Sigmoid colon (tissue), 7 donors: ENCODE results near the gene OR6C2. TPM values are rescaled to one million over a fixed set of nuclear protein-coding genes. Genes with fewer than 3 reads are reported as not detected.
"Not testable (repeated sequence)": the region's sequence is repeated elsewhere in the genome, so short reads cannot be mapped to it uniquely, and the experiment has no call there.

Experiments
- DNase-seq: peaks from one replicate; pipeline ENCODE4 v3.0.0-alpha.2; 2019
- H3K27ac ChIP-seq, 4 donors: fragments of 200-600 bp; sonication (generic); one replicate each; pipeline ENCODE4 v1.5.1; 2016 to 2019; ENCODE audit warnings: mild to moderate bottlenecking in 1 of 4
- H3K27me3 ChIP-seq, 3 donors: fragments of 200-600 bp; sonication (generic); one replicate each; pipeline ENCODE4 v1.5.1; 2019; ENCODE audit warnings: mild to moderate bottlenecking in 1 of 3
- H3K36me3 ChIP-seq, 4 donors: fragments of 200-600 bp; sonication (generic); one replicate each; pipeline ENCODE4 v1.5.1; 2016 to 2019
- H3K4me1 ChIP-seq, 4 donors: fragments of 200-600 bp; sonication (generic); one replicate each; pipeline ENCODE4 v1.5.1; 2017 to 2019
- H3K4me3 ChIP-seq, 4 donors: fragments of 200-600 bp; sonication (generic); one replicate each; pipeline ENCODE4 v1.5.1; 2017 to 2019; ENCODE audit warnings: mild to moderate bottlenecking in 2 of 4, moderate library complexity in 1 of 4
- H3K9me3 ChIP-seq, 4 donors: fragments of 200-600 bp in 3 of 4; sonication (generic) in 3 of 4; one replicate each; pipeline versions ENCODE4 v1.5.1 to v1.6.1; 2013 to 2019
- CTCF ChIP-seq, 4 experiments: fragments of 450-650 bp in 3 of 4; fragments of 200-600 bp in 1 of 4; IDR thresholded peaks; one replicate each; pipeline ENCODE4 v1.5.1; 2016 to 2019; ENCODE audit warnings: antibody characterized with exemption in 4 of 4, mild to moderate bottlenecking in 3 of 4, moderate library complexity in 2 of 4
- EP300 ChIP-seq, 4 donors: sonication (generic); formaldehyde crosslinking; IDR thresholded peaks; one replicate each; pipeline ENCODE4 v1.6.1; 2017; ENCODE audit warnings: antibody characterized with exemption in 4 of 4
- POLR2A ChIP-seq, 2 donors: fragments of 450-650 bp; IDR thresholded peaks; one replicate each; pipeline ENCODE4 v1.6.1; 2016; ENCODE audit warnings: antibody characterized with exemption in 2 of 2, mild to moderate bottlenecking in 2 of 2, moderate library complexity in 2 of 2
- POLR2AphosphoS5 ChIP-seq, 4 donors: sonication (generic); formaldehyde crosslinking; IDR thresholded peaks; one replicate each; pipeline ENCODE4 v1.6.1; 2017; ENCODE audit warnings: antibody characterized with exemption in 4 of 4
- WGBS, 2 donors: extraction: QIAGEN DNeasy Blood & Tissue Kit; methylation state at CpG; one replicate each; pipeline ENCODE4 v1.1.7; 2013; 5-methylcytosine and 5-hydroxymethylcytosine counted together
- intact Hi-C: fragments of 100-400 bp; cut with DNase I; formaldehyde crosslinking; loops from one replicate; pipeline ENCODE4 v1.15.1; 2023
- polyA plus RNA-seq, 3 donors: library from polyadenylated mRNA; stranded (reverse); fragments of 200-250 nt; gene quantifications; one replicate each; pipeline ENCODE4 v1.2.3, GENCODE V29; 2013
- total RNA-seq, 4 donors: library from RNA; depleted of rRNA; stranded (reverse); fragments of >200 nt; gene quantifications; one replicate each; pipeline ENCODE4 v1.1.0, GENCODE V29; 2016
- donor health status: healthy with polysubstance abuse.
- donor health status: Bipolar disorder and iron deficiency.
- donor health status: healthy.

OR6C2 gene
- total and polyA plus RNA-seq, 7 donors, result not detected

GRCh38 chr12:55445357-55445756, 1.5 kb downstream of the OR6C2 start:
- H3K4me3 ChIP-seq, result no peak overlapping the region
- H3K27me3 ChIP-seq, result no peaks in the 10 kb centered on the region
- H3K9me3 ChIP-seq, result peaks cover 0 to under 1% (median 0%) of the 10 kb centered on the region in 4 donors
- intact Hi-C loops, result no loop called here
- no peak overlapping the region for H3K27ac ChIP-seq
- TF ChIP-seq EP300 (IDR thresholded peaks at IDR 0.05) (no peak), POLR2A (IDR thresholded peaks at IDR 0.05) (no peak), POLR2AphosphoS5 (IDR thresholded peaks at IDR 0.05) (no peak), CTCF (IDR thresholded peaks at IDR 0.05) (no peak)
- DNase-seq, result no peak
- 96 to 97% methylated on average over 1 of the region's 1 CpG for WGBS, 2 donors
- H3K4me1 ChIP-seq, result no peaks in the 10 kb centered on the region
- H3K36me3 ChIP-seq, result no peaks in the 10 kb centered on the region

- H3K36me3 ChIP-seq, result no peaks in the 10 kb centered on the region
- no peaks in the 10 kb centered on the region for H3K27me3 ChIP-seq
- 42 to 80% methylated on average over 5 of the region's 5 CpGs for WGBS, 2 donors
- no peaks in the 10 kb centered on the region for H3K9me3 ChIP-seq
- H3K27ac ChIP-seq, result no peak overlapping the region
- TF ChIP-seq POLR2A (IDR thresholded peaks at IDR 0.05) (no peak), POLR2AphosphoS5 (IDR thresholded peaks at IDR 0.05) (no peak), CTCF (IDR thresholded peaks at IDR 0.05) (no peak), EP300 (IDR thresholded peaks at IDR 0.05) (no peak)
- H3K4me1 ChIP-seq, result no peaks in the 10 kb centered on the region
- DNase-seq, result no peak
- no peak overlapping the region for H3K4me3 ChIP-seq
- intact Hi-C loops, result no loop called here
Observed at GRCh38 chr12:55446326-55446725, 2.5 kb downstream of the OR6C2 start.

GRCh38 chr12:55448825-55449224, 4.9 kb downstream of the OR6C2 start:
- DNase-seq, result no peak
- no peaks in the 10 kb centered on the region for H3K9me3 ChIP-seq
- H3K27ac ChIP-seq, result no peak overlapping the region
- H3K4me3 ChIP-seq, result no peak overlapping the region
- TF ChIP-seq POLR2AphosphoS5 (IDR thresholded peaks at IDR 0.05) (no peak), POLR2A (IDR thresholded peaks at IDR 0.05) (no peak), CTCF (IDR thresholded peaks at IDR 0.05) (no peak), EP300 (IDR thresholded peaks at IDR 0.05) (no peak)
- H3K27me3 ChIP-seq, result no peaks in the 10 kb centered on the region
- intact Hi-C loops, result no loop called here
- H3K4me1 ChIP-seq, result no peaks in the 10 kb centered on the region
- H3K36me3 ChIP-seq, result no peaks in the 10 kb centered on the region

- DNase-seq, H3K4me1 ChIP-seq, intact Hi-C loops, H3K9me3 ChIP-seq, H3K36me3 ChIP-seq, H3K27me3 ChIP-seq, H3K27ac ChIP-seq, H3K4me3 ChIP-seq: not testable (repeated sequence)
- WGBS, 2 donors, result 97% methylated on average over 1 of the region's 1 CpG
Observed at GRCh38 chr12:55464926-55465325, 21.1 kb downstream of the OR6C2 start.

- H3K36me3 ChIP-seq, result no peaks in the 10 kb centered on the region
- no peaks in the 10 kb centered on the region for H3K4me1 ChIP-seq
- TF ChIP-seq POLR2A (IDR thresholded peaks at IDR 0.05) (no peak), CTCF (IDR thresholded peaks at IDR 0.05) (no peak), POLR2AphosphoS5 (IDR thresholded peaks at IDR 0.05) (no peak), EP300 (IDR thresholded peaks at IDR 0.05) (no peak)
- intact Hi-C loops, result no loop called here
- no peak overlapping the region for H3K27ac ChIP-seq
- DNase-seq, result no peak
- WGBS, 2 donors, result 37 to 48% methylated on average over 2 of the region's 2 CpGs
- H3K27me3 ChIP-seq, result no peaks in the 10 kb centered on the region
- no peaks in the 10 kb centered on the region for H3K9me3 ChIP-seq
- H3K4me3 ChIP-seq, result no peak overlapping the region
Observed at GRCh38 chr12:55467836-55468235, 24.0 kb downstream of the OR6C2 start.
